SK-N-MC (cell line): ENCODE data around the gene NSD1.

ENCODE experiments used
- EZH2 ChIP-seq: fragments of 200-600 bp; sonication (generic); IDR thresholded peaks from one replicate; pipeline ENCODE4 v1.6.1; 2017; ENCODE audit warnings: antibody characterized with exemption
- FOXP2 ChIP-seq: optimal IDR thresholded peaks from 2 replicates; pipeline ENCODE3; 2011; ENCODE audit warnings: mild to moderate bottlenecking, moderate library complexity; ENCODE audit not compliant: insufficient read depth; ENCODE audit errors: extremely low read length, control extremely low read depth
- POLR2AphosphoS5 ChIP-seq: IDR thresholded peaks from 2 replicates; pipeline ENCODE4 v1.6.1; 2012; ENCODE audit warnings: mild to moderate bottlenecking, low read depth, low read length, borderline replicate concordance

- TF ChIP-seq EZH2 (no peak), POLR2AphosphoS5 (no peak), FOXP2 (no peak)
Observed at GRCh38 chr5:177291735-177292134, 158.2 kb downstream of the NSD1 start.
